Neuronal stem cell (in vitro differentiated cells): Measurements from ENCODE around the gene LGR4.

Experiments used
- DNase-seq: peaks from one replicate; pipeline ENCODE4 v3.0.0-alpha.2; 2013; ENCODE audit warnings: low spot score
- H2AFZ ChIP-seq: one replicate; pipeline ENCODE4 v1.6.1; 2013; ENCODE audit warnings: mild to moderate bottlenecking, low read length, inconsistent platforms
- H2AK5ac ChIP-seq: 2 replicates; pipeline ENCODE4 v1.6.1; 2013; ENCODE audit warnings: low read depth, mild to moderate bottlenecking, inconsistent platforms, low read length, moderate library complexity, mixed read lengths
- H2BK120ac ChIP-seq: 2 replicates; pipeline ENCODE4 v1.6.1; 2013; ENCODE audit warnings: low read depth, mild to moderate bottlenecking, inconsistent platforms, low read length, moderate library complexity, mixed read lengths
- H2BK12ac ChIP-seq: one replicate; pipeline ENCODE4 v1.6.1; 2013; ENCODE audit warnings: low read length, inconsistent platforms
- H2BK15ac ChIP-seq: 2 replicates; pipeline ENCODE4 v1.6.1; 2013; ENCODE audit warnings: mild to moderate bottlenecking, low read length, inconsistent platforms, mixed read lengths
- H2BK5ac ChIP-seq: one replicate; pipeline ENCODE4 v1.6.1; 2013; ENCODE audit warnings: inconsistent platforms, mild to moderate bottlenecking, low read length, moderate library complexity
- H3K14ac ChIP-seq: one replicate; pipeline ENCODE4 v1.6.1; 2013; ENCODE audit warnings: low read length, inconsistent platforms
- H3K18ac ChIP-seq: 2 replicates; pipeline ENCODE4 v1.6.1; 2013; ENCODE audit warnings: low read length, inconsistent platforms
- H3K23ac ChIP-seq: 2 replicates; pipeline ENCODE4 v1.6.1; 2013; ENCODE audit warnings: low read depth, mild to moderate bottlenecking, mixed read lengths, low read length, inconsistent platforms; ENCODE audit not compliant: poor library complexity
- H3K27ac ChIP-seq: replicated peaks from 3 replicates; pipeline ENCODE4 v1.5.1; 2013; ENCODE audit warnings: low read length, inconsistent platforms
- H3K27me3 ChIP-seq, 3 experiments: 2 replicates each; pipeline ENCODE4 v1.6.1; 2013; ENCODE audit warnings: low read length in 3 of 3, mild to moderate bottlenecking in 2 of 3, inconsistent platforms in 1 of 3, low read depth in 1 of 3, mixed read lengths in 1 of 3, moderate library complexity in 1 of 3; ENCODE audit not compliant: control insufficient read depth in 3 of 3, insufficient read depth in 3 of 3
- H3K36me3 ChIP-seq, 2 donors: replicated peaks in 1 of 2; 2 replicates each; pipeline ENCODE4 v1.6.1; 2013; ENCODE audit warnings: low read length in 2 of 2; ENCODE audit not compliant: control insufficient read depth in 2 of 2, insufficient read depth in 2 of 2
- H3K4ac ChIP-seq: 2 replicates; pipeline ENCODE4 v1.6.1; 2013; ENCODE audit warnings: inconsistent platforms, mild to moderate bottlenecking, low read length, moderate library complexity
- H3K4me1 ChIP-seq, 2 donors: 1 replicate in 1 of 2; 2 replicates in 1 of 2; pipeline ENCODE4 v1.6.1; 2013; ENCODE audit warnings: low read length in 2 of 2, low read depth in 1 of 2; ENCODE audit not compliant: control insufficient read depth in 2 of 2, insufficient read depth in 1 of 2
- H3K4me2 ChIP-seq: one replicate; pipeline ENCODE4 v1.6.1; 2013; ENCODE audit warnings: mild to moderate bottlenecking, low read length, inconsistent platforms; ENCODE audit not compliant: insufficient read depth, poor library complexity, severe bottlenecking
- H3K4me3 ChIP-seq, 2 donors: 2 replicates each; pipeline ENCODE4 v1.5.1; 2013; ENCODE audit warnings: low read length in 2 of 2, mild to moderate bottlenecking in 2 of 2, inconsistent platforms in 1 of 2, moderate library complexity in 1 of 2
- H3K79me1 ChIP-seq: one replicate; pipeline ENCODE4 v1.6.1; 2013; ENCODE audit warnings: low read depth, mild to moderate bottlenecking, inconsistent platforms, low read length, moderate library complexity
- H3K9ac ChIP-seq: one replicate; pipeline ENCODE4 v1.6.1; 2013; ENCODE audit warnings: mild to moderate bottlenecking, low read depth, low read length, inconsistent platforms; ENCODE audit not compliant: poor library complexity
- H3K9me3 ChIP-seq, 2 donors: replicated peaks in 1 of 2; 2 replicates each; pipeline versions ENCODE3 to v1.6.1; 2013; ENCODE audit warnings: low read length in 2 of 2, mild to moderate bottlenecking in 2 of 2, inconsistent platforms in 1 of 2, low read depth in 1 of 2, mixed read lengths in 1 of 2, moderate library complexity in 1 of 2; ENCODE audit not compliant: control insufficient read depth in 2 of 2, insufficient read depth in 1 of 2
- H4K8ac ChIP-seq: one replicate; pipeline ENCODE4 v1.6.1; 2013; ENCODE audit warnings: low read depth, mild to moderate bottlenecking, inconsistent platforms, low read length, moderate library complexity
- H4K91ac ChIP-seq: one replicate; pipeline ENCODE4 v1.6.1; 2013; ENCODE audit warnings: low read length, low read depth, mild to moderate bottlenecking, inconsistent platforms; ENCODE audit not compliant: poor library complexity
- WGBS, 2 donors: extraction: QIAGEN DNeasy Blood & Tissue Kit; methylation state at CpG; one replicate each; pipeline ENCODE4 v1.1.7; 2013; ENCODE audit warnings: missing lambda C conversion rate in 2 of 2, mixed read lengths in 1 of 2; ENCODE audit not compliant: insufficient read length in 2 of 2, insufficient replicate concordance in 1 of 2; ENCODE audit errors: extremely low coverage in 2 of 2; 5-methylcytosine and 5-hydroxymethylcytosine counted together

The LGR4 gene

DNA sequence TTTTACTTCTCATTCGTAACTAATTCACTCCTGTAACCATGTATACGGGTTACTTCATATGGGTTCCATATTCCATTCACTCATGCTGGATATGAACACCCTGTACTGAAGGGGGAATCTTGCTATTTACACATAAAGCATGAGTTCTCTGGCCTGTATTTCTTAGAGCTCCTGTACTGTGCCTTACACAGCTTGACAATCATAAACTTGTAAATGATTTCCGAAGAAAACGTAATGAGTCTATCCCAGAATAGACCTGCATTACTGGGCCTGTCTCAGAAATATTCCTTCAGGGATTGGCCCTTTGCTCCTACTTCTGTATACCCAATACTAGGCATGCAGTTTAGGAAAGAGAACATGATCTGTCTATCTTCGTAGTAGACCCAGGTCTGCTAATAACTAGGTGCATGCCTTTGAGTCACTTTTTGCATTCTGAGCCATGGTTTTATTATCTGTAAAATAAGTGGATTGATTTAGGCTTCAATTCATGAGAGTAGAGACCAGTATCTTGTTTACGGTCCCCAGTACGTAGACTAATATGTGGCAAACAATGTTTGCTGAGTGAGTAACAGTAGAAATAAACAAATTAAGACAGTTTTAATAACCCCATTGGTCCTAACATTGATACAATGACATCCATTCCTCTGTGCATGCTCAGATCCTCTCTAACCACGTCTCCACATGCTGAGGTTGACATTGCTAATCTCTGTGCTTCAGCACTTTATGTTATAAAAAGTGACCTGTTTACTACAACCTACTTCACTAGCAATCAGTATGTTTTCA is 110.8 kb downstream of the LGR4 start:
- Histone ChIP-seq H3K18ac (no peak overlapping the region), H3K23ac (no peak overlapping the region), H3K27ac (no peak overlapping the region), H3K14ac (no peak overlapping the region), H2AFZ (peak overlapping the region; percentile 93), H3K9me3 (peaks cover 0 to 2% of the 10 kb centered on the region in 2 donors), H3K4me1 (peaks cover 3 to 21% of the 10 kb centered on the region in 2 donors), H3K27me3 (no peaks in the 10 kb centered on the region), H3K4ac (no peak overlapping the region), H2BK15ac (no peak overlapping the region), H2AK5ac (no peak overlapping the region), H4K8ac (no peak overlapping the region), H4K91ac (no peak overlapping the region), H3K79me1 (no peaks in the 10 kb centered on the region), H3K9ac (no peak overlapping the region), H3K4me2 (no peak overlapping the region), H3K4me3 (peak overlapping the region in 1 of 2 donors; percentile 72), H2BK120ac (no peak overlapping the region), H2BK5ac (no peak overlapping the region), H2BK12ac (no peak overlapping the region), H3K36me3 (peaks cover 0 to 37% of the 10 kb centered on the region in 2 donors)
- no peak for DNase-seq
- no CpG with 5 or more reads among the region's 8 CpGs for WGBS, 2 donors

DNA sequence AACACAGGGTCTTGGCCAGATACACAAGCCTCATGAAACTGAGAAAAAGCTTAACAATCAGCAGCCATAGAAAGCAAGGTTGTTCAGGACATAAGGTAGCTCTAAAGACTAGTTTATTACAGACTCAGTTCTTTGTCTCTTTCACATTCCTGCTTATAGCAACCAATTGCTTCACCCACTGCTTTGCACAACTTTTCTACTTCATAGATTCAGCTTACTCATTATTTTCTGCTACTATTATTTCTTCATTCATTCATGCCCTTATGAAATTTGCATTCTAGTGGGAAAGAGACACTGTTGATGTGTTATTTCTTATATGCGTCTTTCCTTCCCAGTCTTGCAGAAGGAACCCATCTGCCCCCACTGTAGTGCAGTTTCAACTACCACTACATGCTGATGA is 114.3 kb downstream of the LGR4 start:
- H3K14ac ChIP-seq: no peak overlapping the region
- no peak overlapping the region for H3K4me3 ChIP-seq
- H2AFZ ChIP-seq: no peak overlapping the region
- H3K23ac ChIP-seq: no peak overlapping the region
- no peak overlapping the region for H4K8ac ChIP-seq
- peaks cover 0 to 46% of the 10 kb centered on the region in 2 donors for H3K36me3 ChIP-seq
- H3K27ac ChIP-seq: no peak overlapping the region
- no peak overlapping the region for H3K4ac ChIP-seq
- no peak overlapping the region for H2BK12ac ChIP-seq
- no peak overlapping the region for H2BK5ac ChIP-seq
- no peak overlapping the region for H2BK120ac ChIP-seq
- no peaks in the 10 kb centered on the region for H3K79me1 ChIP-seq
- H2AK5ac ChIP-seq: no peak overlapping the region
- no peak overlapping the region for H3K9ac ChIP-seq
- peaks cover 0 to 2% of the 10 kb centered on the region in 2 donors for H3K9me3 ChIP-seq
- no CpG with 5 or more reads among the region's 1 CpG for WGBS, 2 donors
- no peak overlapping the region for H4K91ac ChIP-seq
- no peak overlapping the region for H2BK15ac ChIP-seq
- H3K18ac ChIP-seq: no peak overlapping the region
- no peak for DNase-seq
- H3K4me2 ChIP-seq: no peak overlapping the region
- H3K27me3 ChIP-seq: no peaks in the 10 kb centered on the region
- peaks cover 2 to 15% of the 10 kb centered on the region in 2 donors for H3K4me1 ChIP-seq

DNA sequence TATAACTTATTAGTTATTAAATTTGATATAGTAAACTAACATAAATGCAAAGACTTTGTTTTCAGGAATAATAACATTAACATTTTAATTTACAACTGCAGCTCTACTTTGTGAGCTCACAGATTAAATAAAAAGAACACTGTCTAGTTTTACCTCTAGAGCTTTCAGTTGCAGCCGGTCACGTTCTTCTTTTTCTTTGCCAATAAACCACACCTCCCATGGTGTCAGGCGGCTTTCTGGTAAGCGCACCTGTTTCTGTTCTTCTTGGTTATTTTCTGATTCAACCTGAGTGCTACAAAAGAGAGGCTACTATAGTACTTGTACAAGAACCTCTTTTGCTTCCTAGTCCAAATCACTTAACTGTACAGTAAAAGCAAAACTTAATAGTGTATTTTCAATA is 115.3 kb downstream of the LGR4 start:
- Histone ChIP-seq H2BK5ac (no peak overlapping the region), H2BK120ac (no peak overlapping the region), H3K23ac (no peak overlapping the region), H3K36me3 (peaks cover 0 to 49% of the 10 kb centered on the region in 2 donors), H3K4me1 (peaks cover 2 to 16% of the 10 kb centered on the region in 2 donors), H2BK12ac (no peak overlapping the region), H3K79me1 (no peaks in the 10 kb centered on the region), H3K27ac (no peak overlapping the region), H3K9me3 (no peaks in the 10 kb centered on the region), H3K27me3 (no peaks in the 10 kb centered on the region), H3K14ac (no peak overlapping the region), H2AK5ac (no peak overlapping the region), H3K4me2 (no peak overlapping the region), H3K4ac (no peak overlapping the region), H4K8ac (no peak overlapping the region), H2BK15ac (no peak overlapping the region), H3K9ac (no peak overlapping the region), H3K4me3 (no peak overlapping the region), H3K18ac (no peak overlapping the region), H2AFZ (no peak overlapping the region), H4K91ac (no peak overlapping the region)
- WGBS, 2 donors: no CpG with 5 or more reads among the region's 4 CpGs
- no peak for DNase-seq

DNA sequence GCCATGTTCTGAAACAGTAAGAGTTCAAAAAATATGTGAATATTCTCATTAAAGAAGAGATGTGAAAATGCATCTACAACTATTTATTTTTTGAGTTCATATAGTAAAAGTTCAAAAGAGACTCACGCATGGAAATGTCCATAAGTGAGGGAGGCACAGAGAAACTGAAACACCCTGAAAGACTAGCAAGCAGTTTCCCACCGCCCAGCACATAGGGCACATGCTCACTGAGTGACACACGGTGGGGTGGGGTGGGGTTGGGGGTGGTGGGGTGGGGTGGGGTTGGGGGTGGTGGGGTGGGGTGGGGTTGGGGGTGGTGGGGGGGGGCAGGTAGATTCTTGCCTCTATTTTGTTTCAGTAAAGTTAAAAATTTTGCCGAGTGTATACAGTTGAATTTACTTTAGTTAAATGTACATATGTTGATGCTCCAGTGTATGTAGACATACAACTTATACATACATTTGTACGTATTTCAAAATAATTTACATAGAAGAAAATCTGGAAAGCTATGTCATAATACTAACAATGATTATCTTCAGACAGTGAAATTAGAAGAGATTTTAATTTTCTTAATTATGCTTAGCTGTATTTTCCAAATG is 115.9 kb downstream of the LGR4 start:
- no peak overlapping the region for H3K9ac ChIP-seq
- no peak overlapping the region for H3K27ac ChIP-seq
- no peak overlapping the region for H2BK12ac ChIP-seq
- H3K9me3 ChIP-seq: no peaks in the 10 kb centered on the region
- H3K14ac ChIP-seq: no peak overlapping the region
- no peak overlapping the region for H4K8ac ChIP-seq
- no peak overlapping the region for H2BK5ac ChIP-seq
- no peak overlapping the region for H2AK5ac ChIP-seq
- no peak overlapping the region for H4K91ac ChIP-seq
- H3K79me1 ChIP-seq: no peaks in the 10 kb centered on the region
- peaks cover 2 to 10% of the 10 kb centered on the region in 2 donors for H3K4me1 ChIP-seq
- no peak overlapping the region for H2BK120ac ChIP-seq
- H3K4me3 ChIP-seq: no peak overlapping the region
- H3K4ac ChIP-seq: no peak overlapping the region
- H3K4me2 ChIP-seq: no peak overlapping the region
- no peak for DNase-seq
- WGBS, 2 donors: no CpG with 5 or more reads among the region's 5 CpGs
- no peaks in the 10 kb centered on the region for H3K27me3 ChIP-seq
- H2BK15ac ChIP-seq: no peak overlapping the region
- no peak overlapping the region for H2AFZ ChIP-seq
- H3K23ac ChIP-seq: no peak overlapping the region
- H3K36me3 ChIP-seq: peaks cover 0 to 50% of the 10 kb centered on the region in 2 donors
- no peak overlapping the region for H3K18ac ChIP-seq
